Coronary artery (tissue), 2 donors: ENCODE data around the gene AKR1D1.

Experiments
- DNase-seq: peaks from one replicate; pipeline ENCODE4 v3.0.0-alpha.2; 2017; ENCODE audit warnings: low spot score
- H3K27ac ChIP-seq, 2 donors: fragments of 200-600 bp; sonication (generic); one replicate each; pipeline ENCODE4 v1.5.1; 2016 to 2019
- H3K4me3 ChIP-seq: fragments of 200-600 bp; sonication (generic); 2 replicates; pipeline ENCODE4 v1.5.1; 2016; ENCODE audit warnings: mild to moderate bottlenecking, moderate library complexity
- TF ChIP-seq, protein P1 (sequence below): fragments of 200-600 bp; sonication (generic); IDR thresholded peaks from one replicate; pipeline ENCODE4 v1.5.1; 2019; ENCODE audit warnings: antibody characterized with exemption

The AKR1D1 gene

DNA sequence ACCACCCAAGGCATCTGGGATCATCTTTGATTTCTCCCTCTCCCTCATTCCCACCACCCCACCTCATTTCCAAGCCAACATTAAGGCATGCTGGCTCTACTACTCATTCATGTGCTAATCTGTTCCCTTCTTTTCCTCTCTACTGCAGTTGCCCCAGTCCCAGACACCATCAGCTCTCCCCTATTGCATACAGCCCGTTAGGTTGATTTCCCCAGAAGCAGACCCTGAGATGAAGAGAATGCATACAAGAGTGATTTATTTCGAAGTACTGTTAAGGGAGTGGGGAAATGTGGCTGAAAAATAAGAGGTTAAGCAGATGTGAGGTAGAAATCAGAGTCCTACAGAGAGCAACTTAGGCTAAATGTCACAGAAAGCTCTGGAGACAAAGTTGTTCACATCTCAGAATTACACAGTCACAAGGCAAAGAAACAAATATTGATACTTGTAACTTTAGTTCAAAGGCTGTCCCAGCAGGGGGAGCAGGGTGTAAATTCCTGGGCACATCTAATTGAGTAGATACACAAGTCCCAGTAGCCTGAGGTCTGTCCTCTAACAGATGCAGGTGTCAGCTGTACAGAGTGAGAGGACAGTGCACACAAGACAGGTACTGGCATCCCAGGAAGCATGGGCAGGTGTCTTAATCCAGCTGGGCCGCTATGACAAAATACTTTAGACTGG lies 20.9 kb downstream of the AKR1D1 start:
- Histone ChIP-seq H3K4me3 (no peak overlapping the region), H3K27ac (no peak overlapping the region)
- TF ChIP-seq, protein P1, sequence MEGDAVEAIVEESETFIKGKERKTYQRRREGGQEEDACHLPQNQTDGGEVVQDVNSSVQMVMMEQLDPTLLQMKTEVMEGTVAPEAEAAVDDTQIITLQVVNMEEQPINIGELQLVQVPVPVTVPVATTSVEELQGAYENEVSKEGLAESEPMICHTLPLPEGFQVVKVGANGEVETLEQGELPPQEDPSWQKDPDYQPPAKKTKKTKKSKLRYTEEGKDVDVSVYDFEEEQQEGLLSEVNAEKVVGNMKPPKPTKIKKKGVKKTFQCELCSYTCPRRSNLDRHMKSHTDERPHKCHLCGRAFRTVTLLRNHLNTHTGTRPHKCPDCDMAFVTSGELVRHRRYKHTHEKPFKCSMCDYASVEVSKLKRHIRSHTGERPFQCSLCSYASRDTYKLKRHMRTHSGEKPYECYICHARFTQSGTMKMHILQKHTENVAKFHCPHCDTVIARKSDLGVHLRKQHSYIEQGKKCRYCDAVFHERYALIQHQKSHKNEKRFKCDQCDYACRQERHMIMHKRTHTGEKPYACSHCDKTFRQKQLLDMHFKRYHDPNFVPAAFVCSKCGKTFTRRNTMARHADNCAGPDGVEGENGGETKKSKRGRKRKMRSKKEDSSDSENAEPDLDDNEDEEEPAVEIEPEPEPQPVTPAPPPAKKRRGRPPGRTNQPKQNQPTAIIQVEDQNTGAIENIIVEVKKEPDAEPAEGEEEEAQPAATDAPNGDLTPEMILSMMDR, result no peak
- DNase-seq, result no peak

DNA sequence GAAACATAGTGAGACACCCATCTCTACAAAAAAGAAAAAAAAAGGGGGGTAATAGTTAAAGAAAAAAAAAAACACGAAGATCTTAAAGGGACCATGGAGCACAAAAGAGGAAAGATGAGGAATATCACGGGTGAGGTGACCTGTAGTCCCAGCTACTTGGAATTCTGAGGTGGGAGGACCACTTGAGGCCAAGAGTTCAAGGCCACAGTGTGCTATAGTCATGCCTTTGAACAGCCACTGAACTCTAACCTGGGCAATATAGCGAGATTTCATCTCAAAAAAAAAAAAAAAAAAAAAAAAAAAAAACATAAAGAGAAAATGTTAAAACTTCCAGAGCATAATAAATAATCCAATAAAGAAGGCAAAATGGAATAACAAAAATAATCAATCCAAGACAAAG lies 23.6 kb downstream of the AKR1D1 start:
- TF ChIP-seq, protein P1, result no peak
- Histone ChIP-seq H3K27ac (no peak overlapping the region), H3K4me3 (no peak overlapping the region)
- no peak for DNase-seq

DNA sequence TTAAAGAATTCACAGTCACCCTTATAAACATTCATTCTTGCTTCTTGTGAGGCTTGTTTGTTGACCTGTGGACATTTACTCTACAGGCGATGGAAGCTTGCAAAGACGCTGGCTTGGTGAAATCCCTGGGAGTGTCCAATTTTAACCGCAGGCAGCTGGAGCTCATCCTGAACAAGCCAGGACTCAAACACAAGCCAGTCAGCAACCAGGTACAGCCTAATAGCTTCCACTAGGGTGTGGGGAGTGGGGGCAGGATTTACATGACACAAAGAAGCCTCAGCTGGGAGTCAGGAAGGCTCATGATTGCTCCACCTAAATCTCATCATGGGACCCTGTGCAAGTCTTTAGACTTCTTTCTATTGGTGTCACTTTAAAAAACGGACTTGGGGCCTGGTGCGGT lies 29.0 kb downstream of the AKR1D1 start:
- DNase-seq, result no peak
- TF ChIP-seq, protein P1, result no peak
- Histone ChIP-seq H3K4me3 (no peak overlapping the region), H3K27ac (no peak overlapping the region)

DNA sequence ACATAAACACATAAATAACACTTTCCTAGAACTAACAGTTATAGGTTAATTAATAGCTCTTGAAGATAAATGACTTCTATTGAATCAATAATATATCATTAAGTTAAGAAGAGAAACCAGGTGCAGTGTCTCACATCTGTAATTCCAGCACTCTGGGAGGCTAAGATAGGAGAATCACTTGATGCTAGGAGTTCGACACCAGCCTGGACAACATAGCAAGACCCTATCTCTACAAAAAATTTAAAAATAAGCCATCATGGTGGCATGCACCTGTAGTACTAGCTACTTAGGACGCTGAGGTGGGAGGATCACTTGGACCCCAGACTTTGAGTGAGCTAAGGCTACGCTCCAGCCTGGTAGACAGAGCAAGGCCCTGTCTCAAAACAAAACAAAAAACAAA lies 38.8 kb downstream of the AKR1D1 start:
- TF ChIP-seq, protein P1, result no peak
- DNase-seq, result no peak
- H3K4me3 ChIP-seq, result no peak overlapping the region
- no peak overlapping the region for H3K27ac ChIP-seq

DNA sequence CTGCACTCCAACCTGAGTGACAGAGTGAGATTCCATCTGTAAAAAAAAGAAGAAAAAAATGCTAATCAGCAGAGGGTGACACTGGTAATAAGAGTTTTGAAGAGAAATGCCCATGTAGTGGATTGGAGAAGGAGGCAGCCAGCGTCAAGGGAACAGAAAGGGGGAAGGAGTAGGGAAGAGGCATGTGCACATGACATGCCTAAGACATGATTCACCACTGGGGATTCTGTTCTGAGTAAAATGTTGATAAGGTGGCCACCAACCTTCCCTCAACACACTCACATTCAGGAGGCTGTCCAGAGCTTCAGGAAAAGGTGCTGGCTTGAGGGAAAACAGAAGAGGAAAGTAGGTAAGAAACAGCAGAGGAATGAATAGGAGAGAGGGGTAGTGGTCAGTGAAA lies 39.9 kb downstream of the AKR1D1 start:
- Histone ChIP-seq H3K27ac (no peak overlapping the region), H3K4me3 (no peak overlapping the region)
- TF ChIP-seq, protein P1, result no peak
- no peak for DNase-seq

DNA sequence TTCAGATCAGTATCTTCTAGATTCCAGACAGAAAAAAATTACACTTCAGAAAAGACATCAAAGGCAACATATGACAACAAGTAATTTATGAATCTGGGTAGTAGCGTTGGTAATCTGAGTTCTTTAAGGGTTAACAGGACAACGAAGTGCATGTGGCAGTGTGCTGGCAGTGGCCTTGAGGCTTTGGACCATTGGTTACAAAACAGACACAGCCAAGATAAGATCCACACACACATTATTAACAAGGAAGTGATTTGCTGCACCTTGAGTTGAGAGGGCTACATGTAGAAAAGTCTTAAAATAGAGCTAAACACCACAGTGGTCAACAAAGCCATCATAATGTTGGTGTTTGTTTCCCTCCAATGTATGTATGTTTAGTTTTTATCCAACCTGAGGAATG lies 40.6 kb downstream of the AKR1D1 start:
- no peak overlapping the region for H3K4me3 ChIP-seq
- TF ChIP-seq, protein P1, result no peak
- no peak overlapping the region for H3K27ac ChIP-seq
- no peak for DNase-seq

DNA sequence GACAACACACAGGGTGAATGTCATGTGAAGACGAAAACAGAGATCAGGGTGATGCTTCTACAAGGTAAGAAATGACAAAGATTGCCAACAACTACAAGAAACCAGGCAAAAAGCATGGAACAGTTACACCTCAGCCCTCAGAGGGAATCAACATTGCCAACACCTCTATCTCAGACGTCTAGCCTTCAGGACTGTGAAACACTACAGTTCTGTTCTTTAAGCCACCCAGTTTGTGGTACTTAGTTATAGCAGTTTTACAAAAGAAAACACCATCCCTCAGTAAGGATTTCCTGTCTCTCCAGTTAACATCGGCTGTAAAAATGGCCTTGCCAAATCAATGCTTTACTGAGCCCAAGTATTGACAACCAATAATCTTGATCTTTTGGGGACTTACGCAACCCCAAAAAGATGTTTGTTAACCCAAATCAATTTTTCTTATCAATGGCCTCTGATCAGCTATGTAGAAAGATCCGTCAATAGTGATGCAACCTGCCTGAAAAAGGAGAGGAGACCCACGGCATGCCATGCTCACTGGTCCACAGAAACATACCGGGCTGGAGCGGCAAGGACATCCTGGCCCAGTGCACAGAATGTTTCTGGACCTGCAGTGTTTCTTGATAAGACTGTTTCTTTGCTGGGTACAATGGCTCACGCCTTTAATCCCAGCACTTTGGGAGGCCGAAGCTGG lies 44.0 kb downstream of the AKR1D1 start:
- H3K27ac ChIP-seq, result no peak overlapping the region
- no peak for DNase-seq
- TF ChIP-seq, protein P1, result no peak
- H3K4me3 ChIP-seq, result no peak overlapping the region
